NK-92 (cell line): ENCODE measurements around the gene RAB26.
A peak's percentile ranks its signal among the peaks of the same experiment; 100 is the strongest.
"Not testable (repeated sequence)": the region's sequence is repeated elsewhere in the genome, so short reads cannot be mapped to it uniquely, and the experiment has no call there.

Experiments used
- DNase-seq: peaks from one replicate; lab custom pipeline; 2025; ENCODE audit not compliant: unreplicated experiment; lab: John Stamatoyannopoulos, UW

The RAB26 gene

GRCh38 chr16:2116428-2116827 is 32.0 kb upstream of the RAB26 start:
- not testable (repeated sequence) for DNase-seq

- not testable (repeated sequence) for DNase-seq
Measured at GRCh38 chr16:2117341-2117740, 31.1 kb upstream of the RAB26 start.

- DNase-seq: not testable (repeated sequence)
Measured at GRCh38 chr16:2117960-2118722, 30.3 kb upstream of the RAB26 start.

GRCh38 chr16:2121325-2121724 is 27.1 kb upstream of the RAB26 start:
- not testable (repeated sequence) for DNase-seq

- DNase-seq: no peak
Measured at GRCh38 chr16:2121853-2122252, 26.6 kb upstream of the RAB26 start.

GRCh38 chr16:2122429-2122828 is 26.0 kb upstream of the RAB26 start:
- no peak for DNase-seq

- not testable (repeated sequence) for DNase-seq
Measured at GRCh38 chr16:2122934-2123683, 25.3 kb upstream of the RAB26 start.

GRCh38 chr16:2123706-2124376 is 24.6 kb upstream of the RAB26 start:
- not testable (repeated sequence) for DNase-seq

GRCh38 chr16:2124377-2124693 is 24.1 kb upstream of the RAB26 start:
- DNase-seq: not testable (repeated sequence)

- not testable (repeated sequence) for DNase-seq
Measured at GRCh38 chr16:2124694-2125444, 23.6 kb upstream of the RAB26 start.

GRCh38 chr16:2125609-2126008 is 22.8 kb upstream of the RAB26 start:
- not testable (repeated sequence) for DNase-seq

- DNase-seq: not testable (repeated sequence)
Measured at GRCh38 chr16:2126161-2126743, 22.2 kb upstream of the RAB26 start.

- DNase-seq: not testable (repeated sequence)
Measured at GRCh38 chr16:2126928-2127556, 21.4 kb upstream of the RAB26 start.

GRCh38 chr16:2127630-2128280 is 20.7 kb upstream of the RAB26 start:
- DNase-seq: not testable (repeated sequence)

GRCh38 chr16:2129251-2129650 is 19.2 kb upstream of the RAB26 start:
- not testable (repeated sequence) for DNase-seq

GRCh38 chr16:2129890-2130447 is 18.5 kb upstream of the RAB26 start:
- not testable (repeated sequence) for DNase-seq

GRCh38 chr16:2133797-2134196 is 14.6 kb upstream of the RAB26 start:
- DNase-seq: not testable (repeated sequence)

- not testable (repeated sequence) for DNase-seq
Measured at GRCh38 chr16:2135071-2135470, 13.4 kb upstream of the RAB26 start.

- DNase-seq: peak; percentile 80
Measured at GRCh38 chr16:2135770-2136490, 12.5 kb upstream of the RAB26 start, which contains the start of gene PKD1. Gene PKD1 (minus strand): TSS chr16:2135898. CDS start chr16:2135689, 209 bp downstream.
